IMR-90 (cell line): Measurements from ENCODE around the gene CASKIN1. TPM values are rescaled to one million over a fixed set of nuclear protein-coding genes. Genes with fewer than 3 reads are reported as not detected.

Experiments used
- ATAC-seq: fragments of 200-7000 bp; cut with Tn5 transposase; 2 replicates; pipeline ENCODE4 v1.9.1; 2020; ENCODE audit warnings: low read depth, mild to moderate bottlenecking, moderate library complexity
- BruUV-seq: library from RNA; stranded (reverse); fragments of 400-500 nt; replicated peaks from 2 replicates; lab custom pipeline; 2021; lab: Mats Ljungman, UMichigan
- CTCF ChIA-PET: fragments of 300-600 bp; formaldehyde crosslinking; extraction: SDS; loops from one replicate; lab custom pipeline; 2021; ENCODE audit warnings: antibody characterized with exemption; lab: Yijun Ruan, JAX
- POLR2A ChIA-PET: fragments of 300-600 bp; sonication (Branson Sonifier 250); formaldehyde crosslinking; loops from one replicate; lab custom pipeline; 2022; ENCODE audit warnings: antibody characterized with exemption; ENCODE audit not compliant: unreplicated experiment; lab: Charles Lee
- DNase-seq: peaks from one replicate; pipeline ENCODE4 v3.0.0; 2013
- H2AFZ ChIP-seq: replicated peaks from 2 replicates; pipeline ENCODE3; 2013; ENCODE audit warnings: low read length, mild to moderate bottlenecking; ENCODE audit not compliant: poor library complexity
- H2AK5ac ChIP-seq: 2 replicates; pipeline ENCODE4 v1.6.1; 2013; ENCODE audit warnings: low read depth, low read length, inconsistent platforms
- H2AK9ac ChIP-seq: replicated peaks from 2 replicates; pipeline ENCODE3; 2013; ENCODE audit warnings: mild to moderate bottlenecking, low read depth, low read length, moderate library complexity; ENCODE audit not compliant: poor library complexity
- H2BK120ac ChIP-seq: 2 replicates; pipeline ENCODE4 v1.6.1; 2013; ENCODE audit warnings: low read depth, low read length, inconsistent platforms
- H2BK15ac ChIP-seq: 3 replicates; pipeline ENCODE4 v1.6.1; 2013; ENCODE audit warnings: low read depth, low read length, inconsistent platforms
- H2BK20ac ChIP-seq: 2 replicates; pipeline ENCODE4 v1.6.1; 2013; ENCODE audit warnings: low read depth, mild to moderate bottlenecking, inconsistent platforms, low read length, moderate library complexity
- H2BK5ac ChIP-seq: 2 replicates; pipeline ENCODE4 v1.6.1; 2013; ENCODE audit warnings: mild to moderate bottlenecking, low read depth, low read length, inconsistent platforms; ENCODE audit not compliant: poor library complexity, severe bottlenecking
- H3K14ac ChIP-seq: replicated peaks from 2 replicates; pipeline ENCODE4 v1.6.1; 2013; ENCODE audit warnings: low read depth, low read length, inconsistent platforms
- H3K18ac ChIP-seq: 2 replicates; pipeline ENCODE4 v1.6.1; 2013; ENCODE audit warnings: low read depth, low read length, control low read depth
- H3K23ac ChIP-seq: 2 replicates; pipeline ENCODE4 v1.6.1; 2013; ENCODE audit warnings: low read depth, low read length, inconsistent platforms
- H3K27ac ChIP-seq: 2 replicates; pipeline ENCODE4 v1.5.1; 2013; ENCODE audit warnings: mild to moderate bottlenecking, control low read depth, low read length; ENCODE audit not compliant: insufficient read depth
- H3K27me3 ChIP-seq: 2 replicates; pipeline ENCODE4 v1.6.1; 2013; ENCODE audit warnings: low read length; ENCODE audit not compliant: control insufficient read depth, insufficient read depth
- H3K36me3 ChIP-seq: 2 replicates; pipeline ENCODE4 v1.6.1; 2013; ENCODE audit warnings: low read length, mixed read lengths; ENCODE audit not compliant: control insufficient read depth, insufficient read depth
- H3K4ac ChIP-seq: 2 replicates; pipeline ENCODE4 v1.6.1; 2013; ENCODE audit warnings: low read depth, low read length, inconsistent platforms
- H3K4me1 ChIP-seq: 2 replicates; pipeline ENCODE4 v1.6.1; 2013; ENCODE audit warnings: low read length, mixed read lengths; ENCODE audit not compliant: control insufficient read depth, insufficient read depth
- H3K4me2 ChIP-seq: 2 replicates; pipeline ENCODE4 v1.6.1; 2013; ENCODE audit warnings: low read depth, mild to moderate bottlenecking, control low read depth, low read length, moderate library complexity
- H3K4me3 ChIP-seq: 2 replicates; pipeline ENCODE4 v1.5.1; 2013; ENCODE audit warnings: low read depth, mild to moderate bottlenecking, control low read depth, low read length, moderate library complexity; ENCODE audit not compliant: insufficient read depth
- H3K56ac ChIP-seq: 2 replicates; pipeline ENCODE4 v1.6.1; 2013; ENCODE audit warnings: low read length, inconsistent platforms; ENCODE audit not compliant: insufficient read depth; ENCODE audit errors: extremely low read depth
- H3K79me1 ChIP-seq, 2 experiments: 2 replicates each; pipeline ENCODE4 v1.6.1; 2013; ENCODE audit warnings: low read length in 2 of 2, inconsistent platforms in 1 of 2, low read depth in 1 of 2
- H3K9ac ChIP-seq: 2 replicates; pipeline ENCODE4 v1.6.1; 2013; ENCODE audit warnings: low read depth, low read length, control low read depth
- H3K9me1 ChIP-seq: 2 replicates; pipeline ENCODE4 v1.6.1; 2013; ENCODE audit warnings: low read length, inconsistent platforms; ENCODE audit not compliant: insufficient read depth
- H3K9me3 ChIP-seq: 2 replicates; pipeline ENCODE4 v1.6.1; 2013; ENCODE audit warnings: low read length; ENCODE audit not compliant: control insufficient read depth, insufficient read depth
- H4K20me1 ChIP-seq: 2 replicates; pipeline ENCODE4 v1.6.1; 2013; ENCODE audit warnings: low read length, inconsistent platforms; ENCODE audit not compliant: insufficient read depth
- H4K5ac ChIP-seq: 2 replicates; pipeline ENCODE4 v1.6.1; 2013; ENCODE audit warnings: mild to moderate bottlenecking, low read depth, low read length, control low read depth
- H4K8ac ChIP-seq, 2 experiments: 2 replicates each; pipeline ENCODE4 v1.6.1; 2013; ENCODE audit warnings: low read depth in 2 of 2, low read length in 2 of 2, control low read depth in 1 of 2, inconsistent platforms in 1 of 2
- H4K91ac ChIP-seq: 2 replicates; pipeline ENCODE4 v1.6.1; 2013; ENCODE audit warnings: low read depth, low read length, inconsistent platforms; ENCODE audit not compliant: insufficient read depth
- CHD1 ChIP-seq: IDR thresholded peaks from 2 replicates; pipeline ENCODE4 v1.6.1; 2012; ENCODE audit warnings: low read depth, low read length, improper control_type of control experiment
- ELK1 ChIP-seq: fragments of 150-350 bp; IDR thresholded peaks from 2 replicates; pipeline ENCODE4 v1.6.1; 2016; ENCODE audit warnings: low read depth, mild to moderate bottlenecking, low read length, moderate library complexity, borderline replicate concordance
- FOS ChIP-seq: fragments of 150-350 bp; IDR thresholded peaks from 2 replicates; pipeline ENCODE4 v1.6.1; 2016; ENCODE audit warnings: low read depth, low read length
- MAFK ChIP-seq: IDR thresholded peaks from 2 replicates; pipeline ENCODE4 v1.6.1; 2012; ENCODE audit warnings: low read depth, low read length, improper control_type of control experiment
- MAZ ChIP-seq: IDR thresholded peaks from 2 replicates; pipeline ENCODE4 v1.6.1; 2012; ENCODE audit warnings: low read depth, mild to moderate bottlenecking, low read length, improper control_type of control experiment, moderate library complexity, borderline replicate concordance
- NFE2L2 ChIP-seq: fragments of 150-350 bp; IDR thresholded peaks from 2 replicates; pipeline ENCODE4 v1.6.1; 2016; ENCODE audit warnings: low read depth, mild to moderate bottlenecking, low read length
- RAD21 ChIP-seq: IDR thresholded peaks from 2 replicates; pipeline ENCODE4 v1.6.1; 2012; ENCODE audit warnings: low read length, improper control_type of control experiment
- USF2 ChIP-seq: fragments of 150-350 bp; IDR thresholded peaks from 2 replicates; pipeline ENCODE4 v1.6.1; 2017; ENCODE audit warnings: mild to moderate bottlenecking, antibody characterized with exemption, low read length, low read depth
- WGBS, 2 experiments: methylation state at CpG; one replicate each; pipeline versions ENCODE4 v1.1.5 to v1.1.7; 2013; ENCODE audit warnings: missing lambda C conversion rate in 2 of 2; ENCODE audit not compliant: insufficient read length in 1 of 2; ENCODE audit errors: extremely low coverage in 2 of 2; 5-methylcytosine and 5-hydroxymethylcytosine counted together
- dilution Hi-C: fragments of 300-500 bp; cut with HindIII; formaldehyde crosslinking; loops from one replicate; pipeline ENCODE4 v1.14.3; 2018; ENCODE audit warnings: low sequenced_read_pairs; ENCODE audit not compliant: unreplicated experiment
- in situ Hi-C: fragments of 300-500 bp; cut with MboI; formaldehyde crosslinking; loops from 3 replicates; pipeline ENCODE4 v1.14.3; 2019; ENCODE audit warnings: low sequenced_read_pairs, inconsistent platforms, mixed read lengths
- intact Hi-C: fragments of 100-400 bp; cut with micrococcal nuclease; formaldehyde crosslinking; loops from 2 replicates; pipeline ENCODE4 v1.10.0; 2022
- polyA plus RNA-seq, 3 experiments: library from polyadenylated mRNA; depleted of rRNA; stranded (reverse); fragments of >200 nt; gene quantifications; 2 replicates each; pipeline ENCODE4 v1.2.3, GENCODE V29; 2012; ENCODE audit warnings: low replicate concordance in 1 of 3
- total RNA-seq: library from RNA; depleted of rRNA; stranded (reverse); fragments of >200 nt; gene quantifications from 2 replicates; pipeline ENCODE4 v1.2.3, GENCODE V29; 2012
- TF ChIP-seq, protein P1 (sequence below): conservative IDR thresholded peaks from 2 replicates; pipeline ENCODE4 v1.5.1; 2012; ENCODE audit warnings: mild to moderate bottlenecking, low read depth, low read length, improper control_type of control experiment

CASKIN1 gene
- total and polyA plus RNA-seq, 2 of the 4 experiments (the other 2 are of a cell fraction), result 0.05 TPM; not detected in 1

DNA sequence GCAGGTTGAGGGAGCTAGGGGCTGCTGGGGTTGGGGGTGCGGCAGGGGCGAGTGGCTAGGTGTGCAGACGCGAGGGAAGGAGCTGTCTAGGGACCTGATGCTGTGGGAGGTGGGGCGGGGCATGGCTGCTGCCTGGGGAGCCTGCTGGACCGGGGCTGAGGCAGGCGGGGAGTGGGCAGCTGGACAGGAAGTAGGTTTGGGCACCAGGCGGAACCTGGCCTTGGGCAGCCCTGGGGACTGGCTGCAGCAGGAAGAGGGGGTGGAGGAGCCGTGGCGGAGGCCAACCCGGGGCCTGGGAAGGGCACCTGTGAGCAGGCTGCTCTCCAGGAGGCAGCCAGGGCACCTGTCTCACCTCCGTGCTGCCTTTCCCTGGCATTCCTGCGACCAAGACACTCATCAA lies 34.0 kb upstream of the CASKIN1 start:
- Histone ChIP-seq H3K4ac (no peak overlapping the region), H2AK9ac (no peak overlapping the region), H3K79me1 (peaks cover 2 to 30% of the 10 kb centered on the region in 2 experiments; a peak in 3 of 4 replicates), H3K9ac (no peak overlapping the region), H3K14ac (no peak overlapping the region), H4K91ac (no peak overlapping the region), H3K18ac (no peak overlapping the region), H2AK5ac (no peak overlapping the region), H3K36me3 (peaks cover 57% of the 10 kb centered on the region), H2BK20ac (no peak overlapping the region), H3K4me1 (peaks cover 7% of the 10 kb centered on the region), H3K4me2 (no peak overlapping the region), H3K9me1 (peaks cover 10% of the 10 kb centered on the region; the same call in 1 of the 2 replicates), H4K8ac (no peak overlapping the region), H3K4me3 (no peak overlapping the region), H2BK15ac (no peak overlapping the region), H2BK5ac (no peak overlapping the region), H4K20me1 (peaks cover 24% of the 10 kb centered on the region), H2AFZ (no peak overlapping the region), H3K56ac (no peak overlapping the region), H3K27me3 (no peaks in the 10 kb centered on the region), H4K5ac (no peak overlapping the region), H3K27ac (no peak overlapping the region), H2BK120ac (no peak overlapping the region), H3K23ac (no peak overlapping the region), H3K9me3 (no peaks in the 10 kb centered on the region)
- ATAC-seq, result no peak
- dilution Hi-C loops (no loop called here), intact Hi-C loops (no loop called here), in situ Hi-C loops (no loop called here)
- 92% methylated on average over 10 of the region's 13 CpGs; no CpG with 5 or more reads in 1 of the 2 experiments for WGBS, 2 experiments
- DNase-seq, result no peak
- BruUV-seq, result no TSS peak
- CTCF ChIA-PET, result no interaction called here
- no peak for TF ChIP-seq ELK1
- TF ChIP-seq CHD1, result no peak
- TF ChIP-seq NFE2L2, result no peak
- TF ChIP-seq USF2, result no peak
- no peak for TF ChIP-seq RAD21
- TF ChIP-seq, protein P1, sequence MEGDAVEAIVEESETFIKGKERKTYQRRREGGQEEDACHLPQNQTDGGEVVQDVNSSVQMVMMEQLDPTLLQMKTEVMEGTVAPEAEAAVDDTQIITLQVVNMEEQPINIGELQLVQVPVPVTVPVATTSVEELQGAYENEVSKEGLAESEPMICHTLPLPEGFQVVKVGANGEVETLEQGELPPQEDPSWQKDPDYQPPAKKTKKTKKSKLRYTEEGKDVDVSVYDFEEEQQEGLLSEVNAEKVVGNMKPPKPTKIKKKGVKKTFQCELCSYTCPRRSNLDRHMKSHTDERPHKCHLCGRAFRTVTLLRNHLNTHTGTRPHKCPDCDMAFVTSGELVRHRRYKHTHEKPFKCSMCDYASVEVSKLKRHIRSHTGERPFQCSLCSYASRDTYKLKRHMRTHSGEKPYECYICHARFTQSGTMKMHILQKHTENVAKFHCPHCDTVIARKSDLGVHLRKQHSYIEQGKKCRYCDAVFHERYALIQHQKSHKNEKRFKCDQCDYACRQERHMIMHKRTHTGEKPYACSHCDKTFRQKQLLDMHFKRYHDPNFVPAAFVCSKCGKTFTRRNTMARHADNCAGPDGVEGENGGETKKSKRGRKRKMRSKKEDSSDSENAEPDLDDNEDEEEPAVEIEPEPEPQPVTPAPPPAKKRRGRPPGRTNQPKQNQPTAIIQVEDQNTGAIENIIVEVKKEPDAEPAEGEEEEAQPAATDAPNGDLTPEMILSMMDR, result no peak
- TF ChIP-seq FOS, result no peak
- TF ChIP-seq MAFK, result no peak
- no peak for TF ChIP-seq MAZ
- POLR2A ChIA-PET, result no interaction called here
